ENCODE measurements around the gene MLANA.
A peak's percentile ranks its signal among the peaks of the same experiment; 100 is the strongest.

MLANA gene

GRCh38 chr9:5890641-5891040 is at the start of gene MLANA:
TSS of gene MLANA (plus strand) at chr9:5890889. CDS start at chr9:5892475, 1,586 bp downstream.
- no peak for DNase-seq

GRCh38 chr9:5841771-5842573 is 48.7 kb upstream of the MLANA start:
- DNase-seq: peak; percentile 84

- no peak for DNase-seq
Observed at GRCh38 chr9:5842929-5843793, 47.5 kb upstream of the MLANA start.

- no peak for DNase-seq
Observed at GRCh38 chr9:5843794-5844471, 46.8 kb upstream of the MLANA start.

GRCh38 chr9:5845157-5845531 is 45.5 kb upstream of the MLANA start:
- no peak for DNase-seq

- DNase-seq: no peak
Observed at GRCh38 chr9:5846096-5846495, 44.6 kb upstream of the MLANA start.

- DNase-seq: no peak
Observed at GRCh38 chr9:5846501-5846921, 44.2 kb upstream of the MLANA start.

- DNase-seq: no peak
Observed at GRCh38 chr9:5848372-5848882, 42.3 kb upstream of the MLANA start.

GRCh38 chr9:5850724-5851122 is 40.0 kb upstream of the MLANA start:
- DNase-seq: no peak

GRCh38 chr9:5851445-5851844 is 39.2 kb upstream of the MLANA start:
- no peak for DNase-seq

- DNase-seq: no peak
Observed at GRCh38 chr9:5852987-5853386, 37.7 kb upstream of the MLANA start.

- no peak for DNase-seq
Observed at GRCh38 chr9:5853617-5854016, 37.1 kb upstream of the MLANA start.

GRCh38 chr9:5854063-5854790 is 36.5 kb upstream of the MLANA start:
- no peak for DNase-seq

GRCh38 chr9:5857928-5858327 is 32.8 kb upstream of the MLANA start:
- DNase-seq: no peak

GRCh38 chr9:5858833-5859232 is 31.9 kb upstream of the MLANA start:
- no peak for DNase-seq

GRCh38 chr9:5863092-5863746 is 27.5 kb upstream of the MLANA start:
- no peak for DNase-seq

- DNase-seq: no peak
Observed at GRCh38 chr9:5864446-5864845, 26.2 kb upstream of the MLANA start.

GRCh38 chr9:5866272-5866671 is 24.4 kb upstream of the MLANA start:
- no peak for DNase-seq

GRCh38 chr9:5866685-5867084 is 24.0 kb upstream of the MLANA start:
- DNase-seq: no peak

GRCh38 chr9:5868235-5868634 is 22.5 kb upstream of the MLANA start:
- DNase-seq: no peak

- DNase-seq: no peak
Observed at GRCh38 chr9:5869315-5870019, 21.2 kb upstream of the MLANA start.

- no peak for DNase-seq
Observed at GRCh38 chr9:5870020-5870339, 20.7 kb upstream of the MLANA start.
